Breast epithelium (tissue), 4 donors: Measurements from ENCODE around the gene SLC30A7. TPM values are rescaled to one million over a fixed set of nuclear protein-coding genes. Genes with fewer than 3 reads are reported as not detected.
A peak's percentile ranks its signal among the peaks of the same experiment; 100 is the strongest.

Source experiments
- DNase-seq, 2 donors: peaks; one replicate each; pipeline ENCODE4 v3.0.0-alpha.2; 2019; ENCODE audit warnings: low spot score in 2 of 2
- H3K27ac ChIP-seq, 2 donors: fragments of 200-600 bp; sonication (generic) in 1 of 2; one replicate each; pipeline ENCODE4 v1.5.1; 2016 to 2019; ENCODE audit warnings: mild to moderate bottlenecking in 1 of 2
- H3K27me3 ChIP-seq, 2 donors: fragments of 200-600 bp; sonication (generic) in 1 of 2; one replicate each; pipeline versions ENCODE4 v1.5.1 to v1.6.0; 2017 to 2019; ENCODE audit warnings: control low read depth in 1 of 2, mild to moderate bottlenecking in 1 of 2
- H3K36me3 ChIP-seq: fragments of 200-600 bp; one replicate; pipeline ENCODE4 v1.5.1; 2019
- H3K4me1 ChIP-seq, 2 donors: fragments of 200-600 bp; sonication (generic); one replicate each; pipeline ENCODE4 v1.5.1; 2016 to 2019; ENCODE audit warnings: control low read depth in 1 of 2
- H3K4me3 ChIP-seq, 3 donors: fragments of 200-600 bp; sonication (generic); 1 replicate in 2 of 3; 2 replicates in 1 of 3; pipeline ENCODE4 v1.5.1; 2016 to 2019; ENCODE audit warnings: mild to moderate bottlenecking in 3 of 3, moderate library complexity in 2 of 3
- H3K9me3 ChIP-seq, 2 donors: fragments of 200-600 bp; sonication (generic) in 1 of 2; one replicate each; pipeline ENCODE4 v1.5.1; 2016 to 2019; ENCODE audit warnings: control low read depth in 1 of 2
- POLR2A ChIP-seq: fragments of 450-650 bp; IDR thresholded peaks from one replicate; pipeline ENCODE4 v1.6.1; 2016; ENCODE audit warnings: antibody characterized with exemption, mild to moderate bottlenecking, moderate library complexity
- POLR2AphosphoS5 ChIP-seq, 3 donors: sonication (generic); formaldehyde crosslinking; IDR thresholded peaks; one replicate each; pipeline ENCODE4 v1.6.1; 2017; ENCODE audit warnings: antibody characterized with exemption in 3 of 3
- intact Hi-C: fragments of 100-400 bp; cut with DNase I; formaldehyde crosslinking; loops from one replicate; pipeline ENCODE4 v1.15.1; 2023; ENCODE audit warnings: low total_unique reads
- total RNA-seq, 3 donors: library from RNA; depleted of rRNA; stranded (reverse); fragments of >200 nt; gene quantifications; one replicate each; pipeline ENCODE4 v1.1.0, GENCODE V29; 2016
- TF ChIP-seq, protein P1 (sequence below), 3 donors: fragments of 450-650 bp; IDR thresholded peaks; one replicate each; pipeline ENCODE4 v1.5.1; 2016 to 2017; ENCODE audit warnings: antibody characterized with exemption in 3 of 3, mild to moderate bottlenecking in 3 of 3, moderate library complexity in 3 of 3

Gene SLC30A7
- total RNA-seq, 3 donors from 2014 or later, result 19.5 to 33.8 (median 25.9) TPM

DNA sequence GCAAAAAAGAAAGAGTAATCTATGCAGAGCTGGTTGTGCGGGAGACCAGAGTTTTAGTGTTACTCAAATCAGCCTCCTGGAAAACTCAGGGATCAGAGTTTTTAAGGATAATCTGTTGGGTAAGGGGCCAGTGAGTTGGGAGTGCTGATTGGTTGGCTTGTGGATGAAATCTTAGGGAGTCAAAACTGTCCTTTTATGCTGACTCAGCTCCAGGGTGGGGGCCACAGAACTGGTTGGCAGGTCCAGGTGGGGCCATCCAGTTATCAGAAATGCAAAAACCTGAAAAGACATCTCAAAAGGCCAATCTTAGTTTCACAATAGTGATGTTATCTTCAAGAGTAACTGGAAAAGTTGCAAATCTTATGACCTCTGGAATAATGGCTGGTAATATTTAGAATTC, 4.5 kb upstream of the SLC30A7 start:
- intact Hi-C loops, result no loop called here
- Histone ChIP-seq H3K27me3 (no peaks in the 10 kb centered on the region), H3K9me3 (peaks cover 7 to 14% of the 10 kb centered on the region in 2 donors)

GRCh38 chr1:100892554-100892953, 3.3 kb upstream of the SLC30A7 start:
- peaks cover 0 to 8% of the 10 kb centered on the region in 2 donors for H3K4me1 ChIP-seq
- H3K27me3 ChIP-seq, result no peaks in the 10 kb centered on the region
- intact Hi-C loops, result no loop called here
- no peak overlapping the region for H3K27ac ChIP-seq
- H3K4me3 ChIP-seq, result no peak overlapping the region
- DNase-seq, result no peak
- H3K36me3 ChIP-seq, result no peaks in the 10 kb centered on the region
- H3K9me3 ChIP-seq, result peaks cover 7 to 14% of the 10 kb centered on the region in 2 donors
- no peak for TF ChIP-seq POLR2A
- no peak for TF ChIP-seq POLR2AphosphoS5 (IDR thresholded peaks at IDR 0.05)
- TF ChIP-seq, protein P1, sequence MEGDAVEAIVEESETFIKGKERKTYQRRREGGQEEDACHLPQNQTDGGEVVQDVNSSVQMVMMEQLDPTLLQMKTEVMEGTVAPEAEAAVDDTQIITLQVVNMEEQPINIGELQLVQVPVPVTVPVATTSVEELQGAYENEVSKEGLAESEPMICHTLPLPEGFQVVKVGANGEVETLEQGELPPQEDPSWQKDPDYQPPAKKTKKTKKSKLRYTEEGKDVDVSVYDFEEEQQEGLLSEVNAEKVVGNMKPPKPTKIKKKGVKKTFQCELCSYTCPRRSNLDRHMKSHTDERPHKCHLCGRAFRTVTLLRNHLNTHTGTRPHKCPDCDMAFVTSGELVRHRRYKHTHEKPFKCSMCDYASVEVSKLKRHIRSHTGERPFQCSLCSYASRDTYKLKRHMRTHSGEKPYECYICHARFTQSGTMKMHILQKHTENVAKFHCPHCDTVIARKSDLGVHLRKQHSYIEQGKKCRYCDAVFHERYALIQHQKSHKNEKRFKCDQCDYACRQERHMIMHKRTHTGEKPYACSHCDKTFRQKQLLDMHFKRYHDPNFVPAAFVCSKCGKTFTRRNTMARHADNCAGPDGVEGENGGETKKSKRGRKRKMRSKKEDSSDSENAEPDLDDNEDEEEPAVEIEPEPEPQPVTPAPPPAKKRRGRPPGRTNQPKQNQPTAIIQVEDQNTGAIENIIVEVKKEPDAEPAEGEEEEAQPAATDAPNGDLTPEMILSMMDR (IDR thresholded peaks at IDR 0.05), result no peak

More for the DNA sequence above, 4.5 kb upstream of the SLC30A7 start:
- Histone ChIP-seq H3K4me1 (no peaks in the 10 kb centered on the region), H3K27ac (no peak overlapping the region), H3K36me3 (no peaks in the 10 kb centered on the region), H3K4me3 (no peak overlapping the region)
- no peak for TF ChIP-seq POLR2A
- no peak for DNase-seq

- H3K27ac ChIP-seq, result no peak overlapping the region
- no peaks in the 10 kb centered on the region for H3K27me3 ChIP-seq
- no peak for TF ChIP-seq POLR2A
- TF ChIP-seq, protein P1 (IDR thresholded peaks at IDR 0.05), result no peak
- TF ChIP-seq POLR2AphosphoS5 (IDR thresholded peaks at IDR 0.05), result no peak
- peaks cover 0 to 8% of the 10 kb centered on the region in 2 donors for H3K4me1 ChIP-seq
- no peak for DNase-seq
- intact Hi-C loops, result no loop called here
- H3K9me3 ChIP-seq, result peaks cover 7 to 14% of the 10 kb centered on the region in 2 donors
- H3K36me3 ChIP-seq, result no peaks in the 10 kb centered on the region
- H3K4me3 ChIP-seq, result peak overlapping the region in 2 of 3 donors; percentile 85 to 86
Observed at GRCh38 chr1:100893718-100894117, 2.2 kb upstream of the SLC30A7 start.

DNA sequence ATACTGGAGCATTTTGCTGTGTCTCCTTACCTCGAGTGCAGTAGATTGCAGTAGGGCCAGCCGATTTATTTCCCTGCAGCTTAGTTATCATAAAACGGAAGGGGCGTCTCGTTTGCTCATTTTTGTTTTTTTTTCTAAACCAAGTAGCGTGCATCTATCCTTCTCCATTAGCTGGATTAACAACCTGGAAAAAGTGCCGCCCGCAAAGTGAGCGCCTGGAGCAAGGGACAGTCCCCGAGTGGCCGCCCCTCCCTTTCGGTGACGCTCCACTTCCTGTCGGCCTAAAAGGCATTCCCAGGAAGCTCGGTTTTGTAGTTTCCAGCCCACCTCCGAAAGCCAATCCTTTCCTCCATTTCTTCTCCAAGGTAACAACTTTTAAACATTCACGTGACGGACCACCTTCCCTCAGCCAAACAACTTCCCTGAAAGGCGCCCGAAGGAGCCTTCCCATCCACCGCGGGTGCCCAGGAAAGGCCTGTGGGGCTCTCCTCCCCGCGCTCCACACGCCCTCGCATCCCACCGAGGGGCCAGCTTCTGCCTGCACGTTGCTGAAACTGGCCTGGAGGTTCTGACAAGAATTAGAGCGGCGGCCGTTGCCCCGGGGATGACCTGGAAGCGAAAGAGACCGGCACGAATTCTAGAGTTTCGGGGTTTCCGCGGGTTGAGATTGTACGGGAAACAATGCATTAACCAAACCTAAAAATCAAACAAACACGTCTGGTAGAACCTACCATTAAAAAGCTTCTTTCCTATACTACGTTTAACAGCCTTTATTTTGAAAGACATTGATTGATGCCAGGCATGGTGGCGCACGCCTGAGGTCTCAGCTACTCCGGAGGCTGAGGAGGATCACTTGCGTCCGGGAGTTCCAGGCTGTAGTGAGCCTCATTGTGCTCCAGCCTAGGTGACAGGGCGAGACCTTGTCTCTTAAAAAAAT, 1.0 kb upstream of the SLC30A7 start, which contains the start of gene EXTL2:
Gene EXTL2, minus strand, starts transcription at position 240 of the 937 bp plus-strand sequence. CDS start 6,085 bp downstream, outside the sequence.
- intact Hi-C loops, result no loop called here
- no peaks in the 10 kb centered on the region for H3K27me3 ChIP-seq
- TF ChIP-seq POLR2A, result no peak
- TF ChIP-seq, protein P1 (IDR thresholded peaks at IDR 0.05), result no peak
- TF ChIP-seq POLR2AphosphoS5 (IDR thresholded peaks at IDR 0.05), result peak in 2 of 3 donors; percentile 47 to 59
- H3K36me3 ChIP-seq, result no peaks in the 10 kb centered on the region
- DNase-seq, result peak; percentile 80 to 84
- H3K27ac ChIP-seq, result peak within 1 kb of the TSS; percentile 90 to 98
- H3K9me3 ChIP-seq, result peaks cover 4 to 7% of the 10 kb centered on the region in 2 donors
- H3K4me1 ChIP-seq, result peaks cover 0 to 8% of the 10 kb centered on the region in 2 donors
- H3K4me3 ChIP-seq, result peak within 1 kb of the TSS; percentile 77 to 86 (median 85)

DNA sequence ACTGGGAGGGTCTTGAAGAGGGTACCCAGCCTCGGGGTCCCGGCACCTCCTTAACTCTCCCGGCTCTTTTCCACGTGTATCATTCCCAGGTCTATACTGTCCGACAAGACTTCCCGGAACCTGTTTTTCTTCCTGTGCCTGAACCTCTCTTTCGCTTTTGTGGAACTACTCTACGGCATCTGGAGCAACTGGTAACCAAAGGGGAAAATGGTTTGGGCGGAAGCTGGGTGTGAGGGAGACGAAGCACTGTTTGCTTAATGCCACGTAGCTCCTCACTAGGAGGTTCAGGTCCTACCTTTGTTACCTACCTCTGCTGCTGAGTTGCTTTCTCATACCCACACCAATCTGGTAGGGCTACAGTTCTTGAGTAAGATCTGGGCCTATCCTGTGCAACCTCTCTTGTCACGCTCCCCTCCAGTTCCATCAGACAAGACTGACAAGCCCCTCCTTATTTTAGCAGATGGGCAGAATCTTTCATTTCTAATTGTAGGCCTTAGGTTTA, 642 bp downstream of the SLC30A7 start:
- peak overlapping the region; percentile 77 to 86 (median 85) for H3K4me3 ChIP-seq
- TF ChIP-seq, protein P1 (IDR thresholded peaks at IDR 0.05), result no peak
- no peak for TF ChIP-seq POLR2A
- no peak for TF ChIP-seq POLR2AphosphoS5 (IDR thresholded peaks at IDR 0.05)
- peaks cover 0 to 8% of the 10 kb centered on the region in 2 donors for H3K4me1 ChIP-seq
- no peaks in the 10 kb centered on the region for H3K36me3 ChIP-seq
- H3K27ac ChIP-seq, result peak overlapping the region; percentile 90 to 98
- H3K27me3 ChIP-seq, result no peaks in the 10 kb centered on the region
- DNase-seq, result peak in 1 of 2 donors; percentile 19
- H3K9me3 ChIP-seq, result no peaks in the 10 kb centered on the region
- intact Hi-C loops, result no loop called here
